Hematopoietic multipotent progenitor cell treated with erythropoietin and hydrocortisone succinate and interleukin-3 and kit ligand, for 17 days (in vitro differentiated cells): ENCODE measurements around the gene EDEM2.
"Not testable (repeated sequence)": the region's sequence is repeated elsewhere in the genome, so short reads cannot be mapped to it uniquely, and the experiment has no call there.

Experiments
- DNase-seq: peaks from one replicate; pipeline ENCODE4 v3.0.0-alpha.2; 2015; ENCODE audit warnings: low spot score

EDEM2 gene, protein sequence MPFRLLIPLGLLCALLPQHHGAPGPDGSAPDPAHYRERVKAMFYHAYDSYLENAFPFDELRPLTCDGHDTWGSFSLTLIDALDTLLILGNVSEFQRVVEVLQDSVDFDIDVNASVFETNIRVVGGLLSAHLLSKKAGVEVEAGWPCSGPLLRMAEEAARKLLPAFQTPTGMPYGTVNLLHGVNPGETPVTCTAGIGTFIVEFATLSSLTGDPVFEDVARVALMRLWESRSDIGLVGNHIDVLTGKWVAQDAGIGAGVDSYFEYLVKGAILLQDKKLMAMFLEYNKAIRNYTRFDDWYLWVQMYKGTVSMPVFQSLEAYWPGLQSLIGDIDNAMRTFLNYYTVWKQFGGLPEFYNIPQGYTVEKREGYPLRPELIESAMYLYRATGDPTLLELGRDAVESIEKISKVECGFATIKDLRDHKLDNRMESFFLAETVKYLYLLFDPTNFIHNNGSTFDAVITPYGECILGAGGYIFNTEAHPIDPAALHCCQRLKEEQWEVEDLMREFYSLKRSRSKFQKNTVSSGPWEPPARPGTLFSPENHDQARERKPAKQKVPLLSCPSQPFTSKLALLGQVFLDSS

GRCh38 chr20:35146920-35147574 lies at the start of gene EDEM2:
Gene EDEM2 (minus strand): TSS chr20:35147336. CDS start chr20:35147258, 78 bp downstream.
- peak; percentile 94 for DNase-seq

DNA sequence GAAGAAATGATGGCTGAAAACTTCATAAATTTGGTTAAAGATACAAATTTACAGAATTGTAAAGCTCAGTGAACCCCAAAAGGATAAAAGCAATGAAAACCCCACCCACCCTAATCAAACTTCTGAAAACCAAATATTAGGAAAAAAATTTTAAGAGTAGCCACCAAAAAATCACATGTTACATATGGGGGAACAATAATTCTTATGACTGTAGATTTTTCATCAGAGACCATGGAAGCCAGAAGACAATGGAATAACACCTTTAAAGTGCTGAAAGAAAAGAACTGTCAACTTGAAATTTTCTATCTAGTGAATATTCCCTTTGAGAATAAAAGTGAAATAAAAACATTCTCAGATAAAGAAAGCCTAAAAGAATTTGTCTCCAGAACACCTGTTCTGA lies 49.2 kb upstream of the EDEM2 start:
- DNase-seq, result no peak

- DNase-seq, result not testable (repeated sequence)
These were observed 46.1 kb upstream of the EDEM2 start for GRCh38 chr20:35193031-35193791.

DNA sequence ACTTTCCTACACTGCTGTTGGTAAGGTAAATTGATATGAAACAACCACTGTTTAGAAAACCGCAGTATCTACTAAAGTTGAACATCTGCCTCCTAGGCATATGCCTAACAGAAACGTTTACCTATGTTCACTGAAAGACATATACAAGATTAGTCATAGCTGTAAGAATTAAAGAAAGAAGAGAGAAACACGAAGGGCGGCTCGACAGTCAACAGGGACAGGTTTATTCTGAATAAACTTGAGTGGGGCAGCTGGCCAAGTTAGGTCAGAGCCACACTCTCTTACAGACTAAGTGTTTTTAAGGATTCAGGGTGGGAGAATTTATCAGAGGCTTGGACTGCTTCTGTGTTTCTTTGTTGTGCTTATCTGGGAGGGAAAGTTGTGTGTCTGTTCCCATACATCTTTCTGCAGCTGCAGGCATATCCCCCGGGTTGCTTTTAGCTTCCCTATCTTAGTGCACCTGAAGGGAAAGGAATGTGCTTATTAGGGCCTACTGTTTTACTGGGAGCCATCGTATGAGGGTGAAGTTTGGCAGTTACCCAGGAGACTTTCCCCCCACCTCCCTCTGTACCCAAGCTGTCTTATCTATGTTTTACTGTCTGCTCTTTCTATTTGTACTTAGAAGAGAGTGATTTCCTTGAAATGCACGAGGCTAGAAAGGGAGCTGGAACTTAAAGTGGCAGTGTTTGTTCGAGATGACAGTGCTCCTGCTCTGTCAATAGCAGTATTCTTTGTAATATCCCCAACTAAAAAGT lies 45.2 kb upstream of the EDEM2 start:
- no peak for DNase-seq

- DNase-seq, result no peak
These were observed 44.4 kb upstream of the EDEM2 start for GRCh38 chr20:35191419-35192117.

GRCh38 chr20:35190556-35190955 lies 43.4 kb upstream of the EDEM2 start:
- no peak for DNase-seq

GRCh38 chr20:35189223-35189622 lies 42.1 kb upstream of the EDEM2 start:
- not testable (repeated sequence) for DNase-seq

- DNase-seq, result no peak
These were observed 40.6 kb upstream of the EDEM2 start for GRCh38 chr20:35187584-35188190.

- DNase-seq, result not testable (repeated sequence)
These were observed 39.7 kb upstream of the EDEM2 start for GRCh38 chr20:35186691-35187289.

GRCh38 chr20:35181731-35182130 lies 34.6 kb upstream of the EDEM2 start:
- no peak for DNase-seq

GRCh38 chr20:35180266-35180665 lies 33.1 kb upstream of the EDEM2 start:
- DNase-seq, result no peak

DNA sequence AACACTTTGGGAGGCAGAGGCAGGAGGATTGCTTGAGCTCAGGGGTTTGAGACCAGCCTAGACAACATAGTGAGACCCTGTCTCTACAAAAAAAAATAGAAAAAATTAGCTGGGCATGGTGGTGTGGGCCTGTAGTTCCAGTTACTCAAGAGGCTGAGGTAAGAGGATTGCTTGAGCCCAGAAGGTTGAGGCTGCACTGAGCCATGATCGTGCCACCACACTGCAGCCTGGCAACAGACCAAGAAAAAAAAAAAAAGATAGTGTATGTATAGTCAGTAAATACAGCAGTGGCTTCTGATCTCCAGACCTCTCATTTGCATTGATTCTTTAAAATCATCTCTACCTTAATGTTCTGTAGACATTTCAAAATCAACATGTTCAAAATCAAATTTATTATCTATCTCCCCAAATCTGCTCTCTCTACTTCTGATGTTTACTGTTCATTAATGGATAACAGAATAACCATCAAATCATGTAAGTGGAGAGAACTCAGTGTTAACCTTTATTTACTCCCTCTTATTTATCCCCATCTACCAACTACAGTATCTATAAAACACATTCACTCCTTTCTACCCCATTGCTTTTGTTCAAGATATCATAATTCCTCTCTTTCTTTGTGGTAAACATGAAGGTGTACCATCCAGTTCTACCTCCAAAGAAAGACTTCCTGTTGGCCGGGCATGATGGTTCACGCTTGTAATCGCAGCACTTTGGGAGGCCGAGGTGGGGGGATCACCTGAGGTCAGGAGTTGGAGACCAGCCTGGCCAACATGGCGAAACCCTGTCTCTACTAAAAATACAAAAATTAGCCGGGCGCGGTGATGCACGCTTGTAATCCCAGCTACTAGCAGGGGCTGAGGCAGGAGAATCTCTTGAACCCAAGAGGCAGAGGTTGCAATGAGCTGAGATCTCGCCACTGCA lies 32.4 kb upstream of the EDEM2 start:
- no peak for DNase-seq

DNA sequence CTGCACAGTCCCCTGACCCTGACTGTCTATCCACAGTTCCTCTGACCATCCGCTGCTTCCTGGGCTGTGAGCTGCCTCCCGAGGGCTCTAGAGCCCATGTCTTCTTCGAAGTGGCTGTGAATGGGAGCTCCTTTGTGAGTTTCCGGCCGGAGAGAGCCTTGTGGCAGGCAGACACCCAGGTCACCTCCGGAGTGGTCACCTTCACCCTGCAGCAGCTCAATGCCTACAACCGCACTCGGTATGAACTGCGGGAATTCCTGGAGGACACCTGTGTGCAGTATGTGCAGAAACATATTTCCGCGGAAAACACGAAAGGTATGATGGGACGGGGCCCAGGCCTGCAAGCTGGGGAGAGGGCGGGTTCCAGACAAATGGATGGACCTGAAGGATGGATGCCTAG lies 29.0 kb upstream of the EDEM2 start:
- no peak for DNase-seq

DNA sequence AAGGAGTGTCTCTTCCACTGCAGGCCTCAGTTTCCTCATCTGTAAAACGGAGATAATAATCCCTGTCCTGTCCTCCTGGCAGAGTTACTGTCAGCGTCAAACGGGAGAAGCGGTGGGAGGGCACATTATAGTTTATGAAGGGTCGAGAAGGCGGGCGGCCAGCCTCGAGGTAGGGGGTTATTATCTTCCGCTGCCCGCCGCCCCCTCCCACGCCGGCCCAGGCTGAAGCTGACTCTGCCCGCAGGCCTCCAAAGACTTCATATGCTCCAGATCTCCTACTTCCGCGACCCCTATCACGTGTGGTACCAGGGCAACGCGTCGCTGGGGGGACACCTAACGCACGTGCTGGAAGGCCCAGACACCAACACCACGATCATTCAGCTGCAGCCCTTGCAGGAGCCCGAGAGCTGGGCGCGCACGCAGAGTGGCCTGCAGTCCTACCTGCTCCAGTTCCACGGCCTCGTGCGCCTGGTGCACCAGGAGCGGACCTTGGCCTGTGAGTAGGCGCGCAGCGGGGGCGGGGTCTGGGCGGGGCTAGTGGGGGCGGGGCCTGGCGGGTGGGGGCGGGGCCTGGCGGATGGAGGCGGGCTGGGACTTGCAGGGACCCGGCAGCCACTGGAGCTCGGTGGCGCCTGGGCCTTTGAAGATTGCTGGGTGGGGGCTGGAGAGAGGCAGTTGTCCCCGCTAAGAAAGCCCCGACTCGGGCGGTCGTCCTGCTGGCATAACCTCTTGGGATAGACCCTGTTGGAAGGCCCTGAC lies 27.5 kb upstream of the EDEM2 start:
- DNase-seq, result no peak

- no peak for DNase-seq
These were observed 26.5 kb upstream of the EDEM2 start for GRCh38 chr20:35173576-35174192.

DNA sequence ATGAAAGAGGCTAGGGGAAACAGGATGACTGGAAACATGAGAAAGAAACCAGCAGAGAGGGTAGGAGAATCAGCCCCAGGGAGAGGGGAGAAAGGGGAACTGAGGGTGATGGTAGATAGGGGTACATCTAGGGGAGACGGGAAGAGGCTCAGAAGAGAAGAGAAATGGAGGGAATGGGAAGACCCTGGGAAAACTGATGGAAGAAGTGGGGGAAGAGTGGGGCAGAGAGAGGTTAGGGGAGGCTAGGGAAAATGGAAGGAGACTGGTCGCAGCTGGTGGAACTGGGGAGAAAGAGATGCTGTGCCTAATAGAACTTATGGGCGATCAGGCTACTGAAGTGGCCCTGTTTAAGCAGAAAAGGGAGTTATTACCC lies 25.3 kb upstream of the EDEM2 start:
- no peak for DNase-seq

- DNase-seq, result no peak
These were observed 24.8 kb upstream of the EDEM2 start, which contains the start of gene PROCR for GRCh38 chr20:35171753-35172433. Gene PROCR (plus strand): TSS chr20:35172072. CDS start chr20:35172155, 83 bp downstream.
